ENCODE data around the gene RNF183.

RNF183 gene

DNA sequence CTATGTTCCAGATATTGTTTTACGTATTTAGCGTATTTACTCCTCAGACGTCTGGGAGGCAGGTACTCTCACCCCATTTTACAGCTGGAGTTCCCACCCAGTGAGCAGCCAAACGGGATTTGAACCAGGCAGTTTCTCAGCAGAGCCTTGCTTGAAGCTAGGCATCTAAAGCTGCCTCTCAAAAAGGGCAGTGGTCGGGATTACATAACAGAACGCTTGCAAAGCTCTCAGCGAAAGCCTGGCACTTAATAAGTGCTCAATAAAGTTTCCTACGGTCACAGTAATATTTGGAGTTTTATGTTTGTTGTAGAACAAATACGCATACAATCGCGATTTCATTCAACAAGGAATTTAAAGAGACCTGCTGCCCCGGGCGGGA, 45.9 kb upstream of the RNF183 start:
- Histone ChIP-seq H3K9me2 (replicated peaks; ENCODE audit: control insufficient read depth, low read length) (no peaks in the 10 kb centered on the region), H3K4me3 (ENCODE audit: low read length) (peak overlapping the region; percentile 70), H3F3A (ENCODE audit: control insufficient read depth, insufficient read depth) (peaks cover 2% of the 10 kb centered on the region; the same call in 1 of the 2 replicates), H3K9me3 (ENCODE audit: control insufficient read depth, insufficient read depth, low read length) (no peaks in the 10 kb centered on the region), H4K20me1 (ENCODE audit: control insufficient read depth, insufficient read depth, low read depth, low read length) (no peaks in the 10 kb centered on the region), H3K27ac (ENCODE audit: low read depth, low read length) (no peak overlapping the region), H3K4me2 (ENCODE audit: low read length) (peak overlapping the region; percentile 69), H3K4me1 (ENCODE audit: control insufficient read depth, low read length) (peaks cover 21% of the 10 kb centered on the region), H3K36me3 (ENCODE audit: control insufficient read depth, low read length) (no peaks in the 10 kb centered on the region), H3K27me3 (ENCODE audit: control insufficient read depth, low read length) (peaks cover 39% of the 10 kb centered on the region), H3K79me2 (ENCODE audit: control insufficient read depth, low read length) (no peaks in the 10 kb centered on the region)
- TF ChIP-seq, protein P1, sequence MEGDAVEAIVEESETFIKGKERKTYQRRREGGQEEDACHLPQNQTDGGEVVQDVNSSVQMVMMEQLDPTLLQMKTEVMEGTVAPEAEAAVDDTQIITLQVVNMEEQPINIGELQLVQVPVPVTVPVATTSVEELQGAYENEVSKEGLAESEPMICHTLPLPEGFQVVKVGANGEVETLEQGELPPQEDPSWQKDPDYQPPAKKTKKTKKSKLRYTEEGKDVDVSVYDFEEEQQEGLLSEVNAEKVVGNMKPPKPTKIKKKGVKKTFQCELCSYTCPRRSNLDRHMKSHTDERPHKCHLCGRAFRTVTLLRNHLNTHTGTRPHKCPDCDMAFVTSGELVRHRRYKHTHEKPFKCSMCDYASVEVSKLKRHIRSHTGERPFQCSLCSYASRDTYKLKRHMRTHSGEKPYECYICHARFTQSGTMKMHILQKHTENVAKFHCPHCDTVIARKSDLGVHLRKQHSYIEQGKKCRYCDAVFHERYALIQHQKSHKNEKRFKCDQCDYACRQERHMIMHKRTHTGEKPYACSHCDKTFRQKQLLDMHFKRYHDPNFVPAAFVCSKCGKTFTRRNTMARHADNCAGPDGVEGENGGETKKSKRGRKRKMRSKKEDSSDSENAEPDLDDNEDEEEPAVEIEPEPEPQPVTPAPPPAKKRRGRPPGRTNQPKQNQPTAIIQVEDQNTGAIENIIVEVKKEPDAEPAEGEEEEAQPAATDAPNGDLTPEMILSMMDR (IDR thresholded peaks at IDR 0.05; ENCODE audit: low read depth, low read length, poor library complexity, severe bottlenecking): no peak
- TF ChIP-seq EZH2phosphoT487 (IDR thresholded peaks at IDR 0.05; ENCODE audit: borderline replicate concordance, low read length): no peak

DNA sequence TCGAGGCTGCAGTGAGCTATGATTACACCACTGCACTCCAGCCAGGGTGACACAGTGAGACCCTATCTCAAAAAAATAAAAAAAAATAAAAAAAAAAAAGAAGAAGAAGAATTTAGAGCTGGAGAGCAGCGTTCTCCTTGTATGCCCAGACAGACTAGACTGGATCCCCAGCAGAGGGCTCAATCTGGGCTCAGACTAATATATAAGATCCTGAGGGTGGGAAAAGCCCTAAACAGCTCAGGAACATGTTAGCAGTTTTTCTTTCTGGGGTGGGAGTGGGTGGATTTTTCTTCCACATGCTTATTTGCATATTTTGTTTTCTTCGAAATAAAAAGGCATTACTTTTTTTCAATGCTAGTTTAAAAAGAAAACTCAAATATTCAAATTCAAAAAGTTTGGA, 45.3 kb upstream of the RNF183 start:
- H3F3A ChIP-seq (ENCODE audit: control insufficient read depth, insufficient read depth): peaks cover 2% of the 10 kb centered on the region; the same call in 1 of the 2 replicates
- peaks cover 27% of the 10 kb centered on the region for H3K4me1 ChIP-seq (ENCODE audit: control insufficient read depth, low read length)
- TF ChIP-seq EZH2phosphoT487 (IDR thresholded peaks at IDR 0.05; ENCODE audit: borderline replicate concordance, low read length): no peak
- TF ChIP-seq, protein P1 (IDR thresholded peaks at IDR 0.05; ENCODE audit: low read depth, low read length, poor library complexity, severe bottlenecking): no peak
- H3K79me2 ChIP-seq (ENCODE audit: control insufficient read depth, low read length): no peaks in the 10 kb centered on the region
- H3K4me2 ChIP-seq (ENCODE audit: low read length): no peak overlapping the region
- no peak overlapping the region for H3K27ac ChIP-seq (ENCODE audit: low read depth, low read length)
- no peaks in the 10 kb centered on the region for H3K9me2 ChIP-seq (replicated peaks; ENCODE audit: control insufficient read depth, low read length)
- peaks cover 38% of the 10 kb centered on the region for H3K27me3 ChIP-seq (ENCODE audit: control insufficient read depth, low read length)
- no peaks in the 10 kb centered on the region for H3K36me3 ChIP-seq (ENCODE audit: control insufficient read depth, low read length)
- no peaks in the 10 kb centered on the region for H4K20me1 ChIP-seq (ENCODE audit: control insufficient read depth, insufficient read depth, low read depth, low read length)
- no peaks in the 10 kb centered on the region for H3K9me3 ChIP-seq (ENCODE audit: control insufficient read depth, insufficient read depth, low read length)
- no peak overlapping the region for H3K4me3 ChIP-seq (ENCODE audit: low read length)

GRCh38 chr9:113345671-113346070, 42.5 kb upstream of the RNF183 start:
- H3K4me2 ChIP-seq (ENCODE audit: low read length): no peak overlapping the region
- no peak overlapping the region for H3K4me3 ChIP-seq (ENCODE audit: low read length)
- no peaks in the 10 kb centered on the region for H3K36me3 ChIP-seq (ENCODE audit: control insufficient read depth, low read length)
- H3K4me1 ChIP-seq (ENCODE audit: control insufficient read depth, low read length): peaks cover 23% of the 10 kb centered on the region
- H4K20me1 ChIP-seq (ENCODE audit: control insufficient read depth, insufficient read depth, low read depth, low read length): no peaks in the 10 kb centered on the region
- H3K79me2 ChIP-seq (ENCODE audit: control insufficient read depth, low read length): no peaks in the 10 kb centered on the region
- TF ChIP-seq EZH2phosphoT487 (IDR thresholded peaks at IDR 0.05; ENCODE audit: borderline replicate concordance, low read length): no peak
- TF ChIP-seq, protein P1 (IDR thresholded peaks at IDR 0.05; ENCODE audit: low read depth, low read length, poor library complexity, severe bottlenecking): no peak
- H3K9me2 ChIP-seq (replicated peaks; ENCODE audit: control insufficient read depth, low read length): no peaks in the 10 kb centered on the region
- H3K9me3 ChIP-seq (ENCODE audit: control insufficient read depth, insufficient read depth, low read length): no peaks in the 10 kb centered on the region
- H3F3A ChIP-seq (ENCODE audit: control insufficient read depth, insufficient read depth): peaks cover 2% of the 10 kb centered on the region; the same call in 1 of the 2 replicates
- no peak overlapping the region for H3K27ac ChIP-seq (ENCODE audit: low read depth, low read length)
- H3K27me3 ChIP-seq (ENCODE audit: control insufficient read depth, low read length): peaks cover 26% of the 10 kb centered on the region

All from DOHH2 (cell line).